ENCODE results near the gene PARP14. TPM values are rescaled to one million over a fixed set of nuclear protein-coding genes. Genes with fewer than 3 reads are reported as not detected.

The PARP14 gene
- total and polyA plus RNA-seq, 2 donors (not counting 3 experiments of a cell fraction or from before 2014, with no cell fraction given): 19.7 to 41.5 TPM

DNA sequence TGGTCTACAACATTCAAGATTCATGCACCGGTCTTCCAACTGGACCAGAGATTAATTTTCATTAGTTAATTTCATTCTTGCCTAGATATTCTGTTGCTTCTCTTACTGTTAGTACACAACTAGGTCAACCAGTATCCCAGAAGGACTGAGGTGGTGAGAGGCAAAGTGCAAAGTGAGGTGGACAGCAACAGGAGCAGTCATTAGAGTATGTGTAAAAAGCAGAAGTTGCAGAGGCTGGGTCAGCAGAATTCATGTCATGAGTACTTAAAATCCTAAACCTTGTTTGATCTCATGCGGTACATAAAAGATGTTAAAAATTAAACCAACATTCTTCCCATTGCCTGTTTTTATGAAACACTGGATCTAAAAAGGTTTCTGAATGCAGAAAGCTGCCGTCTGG, 46.7 kb downstream of the PARP14 start:
- Histone ChIP-seq H3K27ac (ENCODE audit: insufficient read depth, low read depth, low read length) (no peak overlapping the region), H2AFZ (ENCODE audit: low read depth, low read length) (no peak overlapping the region), H3K27me3 (ENCODE audit: control insufficient read depth in 2 of 2, insufficient read depth in 2 of 2, low read length in 2 of 2) (no peaks in the 10 kb centered on the region), H3K79me2 (ENCODE audit: control insufficient read depth, insufficient read depth, low read length) (no peaks in the 10 kb centered on the region), H3K9ac (replicated peaks; ENCODE audit: extremely low read depth, insufficient read depth, low read length) (no peak overlapping the region), H3K9me1 (replicated peaks; ENCODE audit: control insufficient read depth, extremely low read depth, insufficient read depth, low read length) (no peaks in the 10 kb centered on the region), H3K4me2 (ENCODE audit: insufficient read depth, low read length) (no peak overlapping the region), H3K4me3 (replicated peaks in 1 of 3; ENCODE audit: insufficient read depth in 1 of 3, low read depth in 1 of 3, low read length in 3 of 3) (no peak overlapping the region), H3K36me3 (ENCODE audit: control insufficient read depth in 2 of 2, extremely low read depth in 1 of 2, insufficient read depth in 2 of 2, low read length in 2 of 2) (peaks cover 0 to 2% of the 10 kb centered on the region in 2 experiments), H4K20me1 (replicated peaks; ENCODE audit: control insufficient read depth, extremely low read depth, insufficient read depth, low read length) (no peaks in the 10 kb centered on the region), H3K9me3 (replicated peaks; ENCODE audit: control insufficient read depth, insufficient read depth, low read length) (no peaks in the 10 kb centered on the region), H3K4me1 (ENCODE audit: control insufficient read depth, extremely low read depth, insufficient read depth, low read length) (no peaks in the 10 kb centered on the region)
- TF ChIP-seq, protein P1, sequence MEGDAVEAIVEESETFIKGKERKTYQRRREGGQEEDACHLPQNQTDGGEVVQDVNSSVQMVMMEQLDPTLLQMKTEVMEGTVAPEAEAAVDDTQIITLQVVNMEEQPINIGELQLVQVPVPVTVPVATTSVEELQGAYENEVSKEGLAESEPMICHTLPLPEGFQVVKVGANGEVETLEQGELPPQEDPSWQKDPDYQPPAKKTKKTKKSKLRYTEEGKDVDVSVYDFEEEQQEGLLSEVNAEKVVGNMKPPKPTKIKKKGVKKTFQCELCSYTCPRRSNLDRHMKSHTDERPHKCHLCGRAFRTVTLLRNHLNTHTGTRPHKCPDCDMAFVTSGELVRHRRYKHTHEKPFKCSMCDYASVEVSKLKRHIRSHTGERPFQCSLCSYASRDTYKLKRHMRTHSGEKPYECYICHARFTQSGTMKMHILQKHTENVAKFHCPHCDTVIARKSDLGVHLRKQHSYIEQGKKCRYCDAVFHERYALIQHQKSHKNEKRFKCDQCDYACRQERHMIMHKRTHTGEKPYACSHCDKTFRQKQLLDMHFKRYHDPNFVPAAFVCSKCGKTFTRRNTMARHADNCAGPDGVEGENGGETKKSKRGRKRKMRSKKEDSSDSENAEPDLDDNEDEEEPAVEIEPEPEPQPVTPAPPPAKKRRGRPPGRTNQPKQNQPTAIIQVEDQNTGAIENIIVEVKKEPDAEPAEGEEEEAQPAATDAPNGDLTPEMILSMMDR (IDR thresholded peaks at IDR 0.05; ENCODE audit: extremely low read depth in 1 of 2, insufficient read depth in 1 of 2, low read depth in 1 of 2, low read length in 2 of 2): no peak
- no peak for TF ChIP-seq GATA2 (IDR thresholded peaks at IDR 0.05; ENCODE audit: insufficient read depth, insufficient read length, low read depth, low read length)
- TF ChIP-seq MYC (IDR thresholded peaks at IDR 0.05; ENCODE audit: low read depth, low read length): no peak
- TF ChIP-seq, protein P2, sequence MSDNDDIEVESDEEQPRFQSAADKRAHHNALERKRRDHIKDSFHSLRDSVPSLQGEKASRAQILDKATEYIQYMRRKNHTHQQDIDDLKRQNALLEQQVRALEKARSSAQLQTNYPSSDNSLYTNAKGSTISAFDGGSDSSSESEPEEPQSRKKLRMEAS (IDR thresholded peaks at IDR 0.05; ENCODE audit: insufficient read depth, insufficient read length): no peak
- no peak for TF ChIP-seq JUN (IDR thresholded peaks at IDR 0.05; ENCODE audit: borderline replicate concordance, insufficient read depth, insufficient read length, low read depth)
- TF ChIP-seq EZH2 (IDR thresholded peaks at IDR 0.05; ENCODE audit: borderline replicate concordance, low read depth, low read length, severe bottlenecking): no peak
- no peak for TF ChIP-seq POLR2A (IDR thresholded peaks at IDR 0.05; ENCODE audit: low read depth, low read length)
- TF ChIP-seq POLR2AphosphoS5 (IDR thresholded peaks at IDR 0.05; ENCODE audit: insufficient read depth, low read depth, low read length): no peak
- TF ChIP-seq FOS (IDR thresholded peaks at IDR 0.05; ENCODE audit: borderline replicate concordance, insufficient read depth, low read length): no peak
- dilution Hi-C loops (cut with MboI; ENCODE audit: extremely low pct_ligation_motif_present, low sequenced_read_pairs) (no loop called here), intact Hi-C loops (cut with micrococcal nuclease) (no loop called here)
- no TSS peak for BruUV-seq (replicated peaks)
- FAIRE-seq (no peak), DNase-seq (ENCODE audit: low read depth, low spot score) (no peak)
- CTCF ChIA-PET: interaction anchor here (1.0 kb wide), 1 partner anchor 15 kb away, joined by 4 read pairs; no protein-coding TSS in a partner anchor
- POLR2A ChIA-PET: no interaction called here

All from endothelial cell of umbilical vein (primary cell).